ENCODE measurements around the gene BHLHA15. TPM values are rescaled to one million over a fixed set of nuclear protein-coding genes. Genes with fewer than 3 reads are reported as not detected.
A peak's percentile ranks its signal among the peaks of the same experiment; 100 is the strongest.

The BHLHA15 gene
- total and polyA plus RNA-seq, 5 donors from 2014 or later: not detected

DNA sequence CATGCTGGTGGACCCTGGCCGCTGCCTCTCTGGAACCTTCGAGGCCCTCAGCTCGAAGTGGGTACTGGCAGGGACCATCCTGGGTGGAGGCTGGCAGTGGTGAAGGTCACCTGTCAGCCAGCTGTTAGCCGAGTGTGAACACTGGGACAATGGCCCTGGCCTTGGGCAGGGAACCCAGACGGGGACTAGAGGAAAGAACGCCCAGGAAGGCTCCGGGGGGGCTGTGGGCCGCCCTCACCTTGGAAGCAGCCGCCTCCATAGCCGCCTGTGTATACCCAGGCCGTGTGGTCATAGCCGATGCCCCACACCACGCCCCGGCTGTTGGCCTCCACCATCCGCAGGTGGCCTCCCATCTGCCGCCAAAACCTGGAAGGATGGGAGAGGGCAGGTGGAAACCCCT, 17.6 kb downstream of the BHLHA15 start:
- no peaks in the 10 kb centered on the region for H3K27me3 ChIP-seq (ENCODE audit: control insufficient read depth, insufficient read depth, low read length)

DNA sequence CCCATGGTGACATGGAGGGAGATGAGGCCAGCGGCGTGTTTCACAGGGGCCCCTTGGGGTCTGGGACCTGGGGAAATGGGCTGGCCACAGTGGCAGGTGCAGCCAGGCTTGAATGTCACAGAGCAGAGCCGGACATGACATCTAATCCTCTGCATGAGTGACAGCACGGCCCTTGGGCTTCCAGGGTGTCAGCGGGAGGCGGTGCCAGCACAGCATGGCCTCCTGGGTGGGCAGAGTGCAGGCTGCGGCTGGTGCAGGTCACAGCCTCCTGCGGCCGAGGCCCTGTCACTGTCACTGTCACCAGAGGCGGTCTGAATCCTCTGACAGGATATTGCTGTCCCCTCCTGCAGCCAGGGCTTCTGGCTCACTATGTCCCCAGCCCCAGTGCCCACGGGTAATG, 18.2 kb downstream of the BHLHA15 start:
- peaks cover 23% of the 10 kb centered on the region for H3K36me3 Mint-ChIP-seq
- Histone ChIP-seq H3K27ac (ENCODE audit: insufficient read depth, low read length, poor library complexity, severe bottlenecking) (no peak overlapping the region), H3K4me3 (ENCODE audit: low read depth, low read length) (no peak overlapping the region), H3K4me1 (ENCODE audit: control insufficient read depth, insufficient read depth, low read length, poor library complexity, severe bottlenecking) (no peaks in the 10 kb centered on the region), H3K36me3 (ENCODE audit: control insufficient read depth, insufficient read depth, low read length) (peaks cover 51% of the 10 kb centered on the region), H3K9me3 (ENCODE audit: control insufficient read depth in 2 of 2, low read length in 2 of 2) (no peaks in the 10 kb centered on the region), H3K27me3 (ENCODE audit: control insufficient read depth, insufficient read depth, low read length) (no peaks in the 10 kb centered on the region)
- DNase-seq (no peak), ATAC-seq (ENCODE audit: low read depth in 2 of 2) (no peak)
- no peaks in the 10 kb centered on the region for H3K9me3 Mint-ChIP-seq
- peaks cover 0 to 2% (median 0%) of the 10 kb centered on the region in 4 donors for H3K4me1 Mint-ChIP-seq
- no peak overlapping the region for H3K4me3 Mint-ChIP-seq
- H3K27ac Mint-ChIP-seq: peak overlapping the region in 1 of 3 donors; percentile 20
- H3K27me3 Mint-ChIP-seq: no peaks in the 10 kb centered on the region

More for the DNA sequence above, 17.6 kb downstream of the BHLHA15 start:
- H3K4me3 ChIP-seq (ENCODE audit: low read depth, low read length): no peak overlapping the region
- H3K36me3 ChIP-seq (ENCODE audit: control insufficient read depth, insufficient read depth, low read length): peaks cover 53% of the 10 kb centered on the region
- H3K4me1 Mint-ChIP-seq: peaks cover 0 to under 1% (median 0%) of the 10 kb centered on the region in 4 donors
- no peaks in the 10 kb centered on the region for H3K9me3 ChIP-seq (ENCODE audit: control insufficient read depth in 2 of 2, low read length in 2 of 2)
- DNase-seq (no peak), ATAC-seq (ENCODE audit: low read depth in 2 of 2) (no peak)
- H3K4me1 ChIP-seq (ENCODE audit: control insufficient read depth, insufficient read depth, low read length, poor library complexity, severe bottlenecking): no peaks in the 10 kb centered on the region
- no peak overlapping the region for H3K4me3 Mint-ChIP-seq
- H3K27ac ChIP-seq (ENCODE audit: insufficient read depth, low read length, poor library complexity, severe bottlenecking): no peak overlapping the region
- H3K27me3 Mint-ChIP-seq: no peaks in the 10 kb centered on the region
- H3K9me3 Mint-ChIP-seq: no peaks in the 10 kb centered on the region
- peaks cover 23% of the 10 kb centered on the region for H3K36me3 Mint-ChIP-seq
- no peak overlapping the region for H3K27ac Mint-ChIP-seq

DNA sequence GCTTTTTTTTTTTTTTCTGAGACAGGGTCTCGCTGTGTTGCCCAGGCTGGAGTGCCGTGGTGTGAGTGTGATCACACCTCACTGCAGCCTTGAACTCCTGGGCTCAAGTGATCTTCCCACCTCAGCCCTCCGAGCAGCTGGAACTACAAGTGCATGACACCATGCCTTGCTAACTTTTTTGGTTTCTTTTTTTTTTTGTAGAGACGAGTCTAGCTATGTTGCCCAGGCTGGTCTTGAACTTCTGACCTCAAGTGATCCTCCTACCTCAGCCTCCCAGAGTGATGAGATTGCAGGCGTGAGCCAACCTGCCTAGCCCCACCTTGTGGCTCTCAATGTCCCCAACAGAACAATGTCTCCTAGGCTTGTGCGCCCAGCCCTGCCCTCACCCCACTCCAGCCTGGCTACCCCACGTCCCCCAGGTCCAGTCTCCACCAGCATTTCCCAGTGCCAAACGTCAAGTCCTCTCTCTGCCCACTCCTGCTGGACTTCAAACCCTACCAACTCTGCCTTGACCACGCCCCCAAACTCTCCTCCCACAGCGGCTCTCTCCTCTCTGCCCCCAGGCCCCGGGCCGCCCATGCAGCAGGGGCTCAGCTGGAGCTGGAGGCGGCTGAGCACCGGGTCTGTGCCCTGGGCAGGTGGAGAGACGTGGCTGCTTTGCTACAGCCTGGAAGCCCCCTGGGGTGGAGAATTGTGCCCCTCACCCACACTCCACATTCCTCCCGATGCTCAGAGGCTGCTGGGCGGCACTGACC, 18.9 kb downstream of the BHLHA15 start:
- ATAC-seq (ENCODE audit: low read depth in 2 of 2): no peak
- no peaks in the 10 kb centered on the region for H3K27me3 ChIP-seq (ENCODE audit: control insufficient read depth, insufficient read depth, low read length)
- peak overlapping the region in 2 of 3 donors; percentile 20 to 77 for H3K27ac Mint-ChIP-seq
- no peaks in the 10 kb centered on the region for H3K4me1 ChIP-seq (ENCODE audit: control insufficient read depth, insufficient read depth, low read length, poor library complexity, severe bottlenecking)
- no peaks in the 10 kb centered on the region for H3K9me3 Mint-ChIP-seq
- H3K4me1 Mint-ChIP-seq: peaks cover 0 to 2% (median 0%) of the 10 kb centered on the region in 4 donors
- no peaks in the 10 kb centered on the region for H3K9me3 ChIP-seq (ENCODE audit: control insufficient read depth in 2 of 2, low read length in 2 of 2)
- peak overlapping the region in 1 of 4 donors; percentile 38 for H3K4me3 Mint-ChIP-seq
- peaks cover 47% of the 10 kb centered on the region for H3K36me3 ChIP-seq (ENCODE audit: control insufficient read depth, insufficient read depth, low read length)
- no peak overlapping the region for H3K4me3 ChIP-seq (ENCODE audit: low read depth, low read length)
- H3K27me3 Mint-ChIP-seq: no peaks in the 10 kb centered on the region
- no peak overlapping the region for H3K27ac ChIP-seq (ENCODE audit: insufficient read depth, low read length, poor library complexity, severe bottlenecking)
- no peak for DNase-seq
- peaks cover 28% of the 10 kb centered on the region for H3K36me3 Mint-ChIP-seq

DNA sequence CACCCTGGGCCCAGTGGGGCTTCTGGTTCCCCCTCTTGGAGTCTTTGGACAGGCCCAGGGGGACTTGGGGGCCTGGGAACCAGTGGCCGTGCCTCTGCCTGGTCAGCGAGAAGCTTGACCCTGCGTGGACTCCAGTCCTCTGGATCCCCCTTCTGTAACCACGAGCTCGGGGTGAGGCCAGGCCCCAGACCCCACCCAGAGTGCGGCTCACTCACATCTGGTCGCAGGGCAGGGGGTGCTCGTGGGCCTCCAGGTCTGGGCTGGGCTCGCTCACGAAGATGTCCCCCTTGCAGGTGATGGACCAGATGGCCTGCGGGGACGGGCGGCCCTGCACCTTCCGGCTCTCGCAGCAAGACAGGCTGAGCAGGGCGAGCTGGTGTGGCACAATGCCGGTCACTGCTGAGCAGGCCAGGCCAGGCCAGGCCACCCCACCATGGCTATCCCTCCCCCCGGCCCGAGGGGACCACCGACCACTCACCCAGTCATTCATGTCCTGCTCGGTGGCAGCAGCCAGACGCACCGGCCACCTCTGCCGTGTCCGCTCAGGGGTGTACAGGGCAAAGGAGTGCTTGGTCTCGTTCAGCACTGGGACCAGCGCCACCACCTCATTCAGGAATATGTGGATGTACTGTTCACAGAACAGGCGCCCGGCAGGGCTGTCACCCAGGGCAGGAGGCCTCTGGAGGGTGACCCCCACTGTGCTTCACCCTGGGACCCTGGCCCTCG, 19.7 kb downstream of the BHLHA15 start:
- H3K36me3 ChIP-seq (ENCODE audit: control insufficient read depth, insufficient read depth, low read length): peaks cover 43% of the 10 kb centered on the region
- no peaks in the 10 kb centered on the region for H3K9me3 ChIP-seq (ENCODE audit: control insufficient read depth in 2 of 2, low read length in 2 of 2)
- Mint-ChIP-seq H3K4me1 (peaks cover 0 to 2% (median 0%) of the 10 kb centered on the region in 4 donors), H3K27me3 (no peaks in the 10 kb centered on the region), H3K27ac (no peak overlapping the region), H3K9me3 (no peaks in the 10 kb centered on the region), H3K4me3 (no peak overlapping the region), H3K36me3 (peaks cover 28% of the 10 kb centered on the region)
- ATAC-seq (ENCODE audit: low read depth in 2 of 2) (no peak), DNase-seq (no peak)
- H3K27ac ChIP-seq (ENCODE audit: insufficient read depth, low read length, poor library complexity, severe bottlenecking): no peak overlapping the region
- H3K4me1 ChIP-seq (ENCODE audit: control insufficient read depth, insufficient read depth, low read length, poor library complexity, severe bottlenecking): no peaks in the 10 kb centered on the region
- H3K4me3 ChIP-seq (ENCODE audit: low read depth, low read length): no peak overlapping the region
- H3K27me3 ChIP-seq (ENCODE audit: control insufficient read depth, insufficient read depth, low read length): no peaks in the 10 kb centered on the region

DNA sequence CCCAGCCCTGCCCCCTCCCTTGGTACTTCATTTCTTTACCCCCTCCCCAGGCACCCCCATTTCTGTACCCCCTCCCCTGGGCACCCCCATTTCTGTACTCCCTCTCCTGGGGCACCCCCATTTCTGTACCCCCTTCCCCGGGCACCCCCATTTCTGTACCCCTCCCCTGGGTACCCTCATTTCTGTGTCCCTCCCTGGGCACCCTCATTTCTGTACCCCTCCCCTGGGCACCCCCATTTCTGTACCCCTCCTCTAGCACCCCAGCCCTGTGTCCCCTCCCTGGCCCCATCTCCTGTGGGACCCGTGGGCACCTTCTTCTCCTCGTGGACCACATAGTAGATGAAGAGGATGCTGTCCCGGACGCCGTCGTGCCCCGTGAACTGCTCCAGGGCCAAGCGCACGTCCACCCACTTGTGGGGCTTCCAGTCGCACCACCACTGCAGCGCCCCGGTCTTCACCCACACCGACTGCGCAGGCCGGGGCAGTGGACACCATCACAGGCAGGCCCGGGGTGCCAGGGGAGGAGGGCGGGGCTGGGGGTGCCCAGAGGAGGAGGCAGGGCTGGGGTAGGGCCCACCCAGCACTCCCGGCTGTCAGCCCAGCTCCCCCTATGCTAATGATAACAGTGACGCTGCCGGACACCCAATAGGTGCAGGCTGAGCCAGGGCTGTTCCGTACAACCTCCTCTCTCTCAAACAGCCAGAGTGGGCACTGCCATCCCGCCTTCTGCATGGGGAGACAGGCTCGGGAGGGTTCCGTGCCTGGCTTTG, 20.4 kb downstream of the BHLHA15 start:
- peaks cover 37% of the 10 kb centered on the region for H3K36me3 ChIP-seq (ENCODE audit: control insufficient read depth, insufficient read depth, low read length)
- Mint-ChIP-seq H3K27ac (no peak overlapping the region), H3K9me3 (no peaks in the 10 kb centered on the region), H3K4me3 (no peak overlapping the region), H3K4me1 (peaks cover 0 to 2% (median 0%) of the 10 kb centered on the region in 4 donors), H3K27me3 (no peaks in the 10 kb centered on the region), H3K36me3 (peaks cover 23% of the 10 kb centered on the region)
- no peak for ATAC-seq (ENCODE audit: low read depth in 2 of 2)
- no peaks in the 10 kb centered on the region for H3K9me3 ChIP-seq (ENCODE audit: control insufficient read depth in 2 of 2, low read length in 2 of 2)
- H3K4me3 ChIP-seq (ENCODE audit: low read depth, low read length): no peak overlapping the region
- H3K27ac ChIP-seq (ENCODE audit: insufficient read depth, low read length, poor library complexity, severe bottlenecking): no peak overlapping the region
- H3K27me3 ChIP-seq (ENCODE audit: control insufficient read depth, insufficient read depth, low read length): no peaks in the 10 kb centered on the region
- DNase-seq: no peak
- no peaks in the 10 kb centered on the region for H3K4me1 ChIP-seq (ENCODE audit: control insufficient read depth, insufficient read depth, low read length, poor library complexity, severe bottlenecking)

DNA sequence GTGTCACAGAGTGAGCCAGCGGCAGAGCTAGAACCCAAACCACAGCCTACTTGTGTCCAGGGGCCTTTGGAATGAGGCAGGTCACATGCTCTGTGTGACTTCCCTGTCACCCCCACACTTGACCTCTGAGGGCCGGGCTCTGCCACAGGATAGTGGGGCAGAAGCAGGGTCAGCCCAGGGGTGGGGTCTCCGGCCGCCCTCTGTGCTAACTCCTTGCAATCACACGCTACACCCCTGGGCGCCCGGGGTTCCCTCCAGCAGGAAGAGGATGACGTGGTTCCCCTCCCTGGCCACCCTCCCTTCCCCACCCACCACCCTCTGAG, 21.0 kb downstream of the BHLHA15 start:
- Histone ChIP-seq H3K27ac (ENCODE audit: insufficient read depth, low read length, poor library complexity, severe bottlenecking) (no peak overlapping the region), H3K4me1 (ENCODE audit: control insufficient read depth, insufficient read depth, low read length, poor library complexity, severe bottlenecking) (no peaks in the 10 kb centered on the region), H3K4me3 (ENCODE audit: low read depth, low read length) (no peak overlapping the region), H3K9me3 (ENCODE audit: control insufficient read depth in 2 of 2, low read length in 2 of 2) (no peaks in the 10 kb centered on the region), H3K36me3 (ENCODE audit: control insufficient read depth, insufficient read depth, low read length) (peaks cover 39% of the 10 kb centered on the region), H3K27me3 (ENCODE audit: control insufficient read depth, insufficient read depth, low read length) (no peaks in the 10 kb centered on the region)
- no peaks in the 10 kb centered on the region for H3K9me3 Mint-ChIP-seq
- ATAC-seq (ENCODE audit: low read depth in 2 of 2) (no peak), DNase-seq (no peak)
- no peaks in the 10 kb centered on the region for H3K27me3 Mint-ChIP-seq
- H3K27ac Mint-ChIP-seq: no peak overlapping the region
- H3K36me3 Mint-ChIP-seq: peaks cover 22% of the 10 kb centered on the region
- no peak overlapping the region for H3K4me3 Mint-ChIP-seq
- peaks cover 0 to 2% (median 0%) of the 10 kb centered on the region in 4 donors for H3K4me1 Mint-ChIP-seq

DNA sequence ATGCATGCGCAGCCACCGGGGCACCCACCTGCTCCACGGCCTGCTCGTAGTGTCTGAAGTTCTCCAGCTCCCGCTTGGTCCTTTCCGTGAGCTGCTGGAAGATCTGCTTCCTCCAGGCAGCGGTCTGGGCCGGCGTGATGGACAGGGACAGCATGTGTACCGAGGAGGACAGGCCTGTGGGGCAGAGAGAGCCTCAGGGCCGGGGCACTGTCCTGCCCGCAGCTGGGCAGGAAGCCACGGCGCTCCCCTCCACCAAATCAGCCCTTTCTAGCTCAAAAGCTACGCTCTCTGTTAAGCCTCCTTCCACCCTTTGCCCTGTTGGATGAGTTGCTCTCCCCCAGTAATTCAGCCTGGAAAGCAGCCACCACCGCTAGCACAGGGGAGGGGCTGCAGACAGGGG, 21.6 kb downstream of the BHLHA15 start:
- H3K36me3 Mint-ChIP-seq: peaks cover 19% of the 10 kb centered on the region
- no peak overlapping the region for H3K27ac ChIP-seq (ENCODE audit: insufficient read depth, low read length, poor library complexity, severe bottlenecking)
- H3K27me3 ChIP-seq (ENCODE audit: control insufficient read depth, insufficient read depth, low read length): no peaks in the 10 kb centered on the region
- no peaks in the 10 kb centered on the region for H3K9me3 ChIP-seq (ENCODE audit: control insufficient read depth in 2 of 2, low read length in 2 of 2)
- H3K27ac Mint-ChIP-seq: no peak overlapping the region
- no peak for DNase-seq
- ATAC-seq (ENCODE audit: low read depth in 2 of 2): no peak
- H3K4me3 ChIP-seq (ENCODE audit: low read depth, low read length): no peak overlapping the region
- H3K27me3 Mint-ChIP-seq: no peaks in the 10 kb centered on the region
- H3K4me1 ChIP-seq (ENCODE audit: control insufficient read depth, insufficient read depth, low read length, poor library complexity, severe bottlenecking): no peaks in the 10 kb centered on the region
- no peak overlapping the region for H3K4me3 Mint-ChIP-seq
- no peaks in the 10 kb centered on the region for H3K9me3 Mint-ChIP-seq
- peaks cover 0 to 2% (median 0%) of the 10 kb centered on the region in 4 donors for H3K4me1 Mint-ChIP-seq
- H3K36me3 ChIP-seq (ENCODE audit: control insufficient read depth, insufficient read depth, low read length): peaks cover 41% of the 10 kb centered on the region

Measured in CD4-positive, CD25-positive, alpha-beta regulatory T cell (primary cell).